ENCODE results near the gene METTL13.

The METTL13 gene

GRCh38 chr1:171803045-171803444 is 21.6 kb downstream of the METTL13 start:
- DNase-seq (ENCODE audit: low read depth, low spot score): no peak

DNA sequence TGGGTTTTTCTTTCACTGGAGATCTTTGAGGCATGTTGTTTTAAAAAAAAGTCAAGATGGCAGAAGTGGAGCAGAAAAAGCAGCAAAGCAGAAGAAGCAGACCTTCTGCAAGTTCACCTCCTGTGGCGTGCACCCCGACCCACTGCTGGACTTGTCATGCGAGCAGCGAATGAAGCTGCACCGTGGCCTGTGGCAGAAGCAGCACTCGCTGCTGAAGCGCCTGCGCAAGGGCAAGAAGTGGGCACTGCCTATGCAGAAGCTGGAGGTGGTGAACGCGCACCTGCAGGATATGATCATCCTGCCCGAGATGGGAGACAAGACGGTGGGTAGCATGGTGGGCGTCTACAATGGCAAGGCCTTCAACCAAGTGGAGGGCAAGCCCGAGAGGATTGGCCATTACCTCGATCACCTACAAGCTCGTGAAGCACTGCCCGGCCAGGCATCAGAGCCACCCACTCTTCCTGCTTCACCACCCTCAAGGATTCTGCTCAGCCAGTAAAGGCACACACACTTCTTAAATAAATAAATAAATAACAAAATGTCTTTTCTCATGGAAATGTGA is 22.1 kb downstream of the METTL13 start:
- DNase-seq (ENCODE audit: low read depth, low spot score): no peak

DNA sequence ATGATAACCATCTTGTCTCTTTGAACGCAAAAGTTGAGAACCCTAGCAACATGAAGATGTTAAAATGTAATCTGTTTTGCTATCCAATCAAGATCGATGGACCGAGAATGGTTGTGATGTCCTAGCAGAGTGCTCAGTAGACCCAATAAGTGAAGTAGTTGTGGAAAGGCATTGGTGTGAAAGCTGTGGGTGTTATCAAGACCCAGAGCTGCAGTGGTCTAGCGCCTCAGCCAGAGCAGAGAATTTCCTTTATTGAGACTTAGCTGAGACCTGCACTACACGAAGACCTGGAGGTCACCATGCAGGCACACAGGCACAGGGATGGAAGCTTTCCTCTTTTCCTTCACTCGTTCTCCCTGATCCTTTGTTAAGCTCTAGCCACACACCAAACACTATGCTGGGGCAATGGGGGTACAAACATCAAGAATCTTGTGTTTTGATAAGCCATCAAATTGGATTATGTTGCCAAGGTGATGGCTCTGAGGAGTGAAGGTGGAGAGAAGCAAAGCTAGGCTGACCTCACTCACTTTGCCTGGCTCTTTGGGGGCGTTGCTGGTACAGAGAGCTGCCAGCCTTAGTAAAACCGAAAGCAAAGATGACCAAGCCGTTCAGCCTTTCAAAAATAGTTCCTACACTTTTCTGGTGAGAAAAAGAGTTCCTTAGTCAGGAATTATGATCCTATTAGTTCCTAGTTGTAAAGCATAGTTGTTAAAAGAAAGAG is 24.1 kb downstream of the METTL13 start:
- no peak for DNase-seq (ENCODE audit: low read depth, low spot score)

DNA sequence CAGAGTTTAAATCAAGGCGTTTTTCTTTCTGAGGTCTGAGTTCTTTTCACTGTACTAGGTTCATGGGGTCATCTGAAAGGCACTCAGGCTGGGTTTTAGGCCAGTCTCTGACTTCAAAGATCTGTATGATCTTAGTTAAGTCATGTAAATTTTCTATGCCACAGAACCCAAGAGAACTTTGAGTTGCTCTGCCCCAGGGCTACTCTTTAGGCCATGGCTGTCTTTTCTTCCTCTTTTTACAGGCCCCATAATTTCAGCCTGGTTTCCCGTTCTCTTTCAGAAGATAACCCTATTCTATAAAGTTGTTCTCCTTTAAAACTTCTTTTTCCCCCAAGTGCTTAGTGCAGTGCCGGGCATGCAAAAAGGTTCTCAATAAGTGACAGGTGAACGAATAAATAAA is 26.1 kb downstream of the METTL13 start:
- peak; percentile 21 for DNase-seq (ENCODE audit: low read depth, low spot score)

- DNase-seq (ENCODE audit: low read depth, low spot score): no peak
Measured at GRCh38 chr1:171809834-171810233, 28.4 kb downstream of the METTL13 start.

- DNase-seq (ENCODE audit: low read depth, low spot score): no peak
Measured at GRCh38 chr1:171811672-171812071, 30.2 kb downstream of the METTL13 start.

GRCh38 chr1:171814692-171815091 is 33.2 kb downstream of the METTL13 start:
- no peak for DNase-seq (ENCODE audit: low read depth, low spot score)

DNA sequence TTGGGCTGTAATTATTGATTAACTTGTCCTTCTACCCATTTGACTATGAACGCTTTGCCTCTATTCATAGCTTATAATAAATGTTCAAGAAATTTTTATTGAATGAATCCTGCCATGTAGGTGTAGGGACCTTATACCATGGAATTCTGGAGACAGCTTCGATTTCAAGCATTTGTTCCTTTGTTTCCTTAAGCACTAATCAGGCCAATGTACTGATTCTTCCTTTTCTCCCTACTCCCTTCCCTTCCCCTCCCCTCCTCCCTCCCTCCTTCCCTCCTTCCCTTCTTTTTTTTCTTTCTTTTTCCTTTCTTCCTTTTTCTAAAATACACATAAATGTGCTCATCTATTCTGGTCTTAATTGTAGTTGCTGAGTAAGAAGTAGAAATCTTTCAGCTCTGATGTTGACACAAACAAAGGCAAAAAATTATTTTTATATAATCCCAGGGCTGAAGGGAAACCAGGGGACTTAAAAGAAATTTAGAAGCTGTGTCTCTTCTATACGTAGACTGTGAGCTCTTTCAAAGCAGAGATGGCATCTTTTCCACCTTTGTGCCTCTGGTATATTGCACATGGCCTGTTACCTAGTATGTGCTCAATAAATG is 34.9 kb downstream of the METTL13 start:
- DNase-seq (ENCODE audit: low read depth, low spot score): no peak

DNA sequence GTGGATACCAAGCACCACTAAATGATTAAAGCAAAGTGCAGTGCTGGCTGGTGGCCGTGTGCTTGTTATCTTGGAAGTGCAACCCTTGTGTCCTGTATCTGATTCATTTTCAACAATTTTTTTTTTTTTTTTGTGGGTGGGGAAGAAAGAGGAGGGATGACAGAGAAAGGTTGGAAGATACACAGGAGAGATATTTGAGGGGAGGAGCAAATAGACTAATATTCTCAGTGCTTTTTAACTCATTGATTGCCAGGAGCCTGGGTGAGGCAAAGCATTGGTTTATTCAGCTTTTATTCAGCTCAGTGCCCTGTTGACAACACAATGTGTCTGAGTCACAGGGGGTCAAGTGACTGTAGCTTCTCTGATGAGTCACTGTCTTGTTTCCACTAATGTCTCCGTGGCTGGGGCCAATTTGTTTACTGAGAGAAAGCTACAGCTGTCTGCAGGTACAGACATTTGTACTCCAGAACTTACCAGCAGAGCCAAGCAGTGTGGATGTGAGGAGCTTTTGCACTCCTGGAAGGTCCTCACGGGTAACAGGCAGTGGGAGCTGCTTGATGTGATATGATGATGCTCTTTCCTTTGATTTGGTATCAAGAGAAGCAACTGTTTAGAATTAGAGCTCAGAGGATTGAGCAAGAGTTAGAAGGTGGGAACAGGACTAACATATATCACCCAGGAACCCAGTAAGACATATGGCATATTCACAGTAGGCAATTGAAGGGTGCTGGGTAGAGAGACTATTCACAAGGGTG is 36.2 kb downstream of the METTL13 start:
- peak; percentile 45 for DNase-seq (ENCODE audit: low read depth, low spot score)

- DNase-seq (ENCODE audit: low read depth, low spot score): no peak
Measured at GRCh38 chr1:171819946-171820345, 38.5 kb downstream of the METTL13 start.

GRCh38 chr1:171826973-171827372 is 45.5 kb downstream of the METTL13 start:
- DNase-seq (ENCODE audit: low read depth, low spot score): no peak

GRCh38 chr1:171828794-171829193 is 47.3 kb downstream of the METTL13 start:
- no peak for DNase-seq (ENCODE audit: low read depth, low spot score)

DNA sequence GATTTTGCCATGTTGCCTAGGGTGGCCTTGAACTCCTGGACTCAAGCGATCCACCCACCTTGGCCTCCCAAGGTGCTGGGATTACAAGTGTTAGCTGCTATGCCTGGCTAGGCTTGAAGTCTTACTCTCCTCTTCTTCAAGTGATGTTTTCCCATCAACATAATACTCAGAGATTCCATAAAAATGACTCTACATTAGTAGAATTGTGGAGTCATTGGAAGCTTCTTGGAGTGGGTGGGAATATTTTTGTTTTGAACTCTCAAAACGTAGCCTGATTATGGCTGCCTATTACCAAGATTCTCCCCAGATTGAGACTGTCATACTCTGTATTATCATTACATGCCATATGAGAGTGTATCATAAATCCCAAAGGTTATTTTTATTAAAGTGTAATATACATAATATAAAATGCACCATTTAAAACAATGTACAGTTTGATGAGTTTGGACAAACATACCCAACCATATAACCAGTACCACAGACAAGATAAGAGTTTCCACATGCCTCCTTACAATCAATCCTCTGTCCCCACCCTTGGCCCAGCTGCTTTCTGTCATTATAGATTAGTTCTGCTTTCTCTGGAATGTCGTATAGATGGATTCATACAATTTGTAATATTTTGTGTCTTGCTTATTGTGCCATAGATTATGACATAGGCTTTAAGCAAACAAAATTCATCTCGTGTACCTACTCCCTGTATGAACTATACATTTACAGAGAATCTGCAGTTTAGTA is 51.8 kb downstream of the METTL13 start:
- DNase-seq (ENCODE audit: low read depth, low spot score): no peak

DNA sequence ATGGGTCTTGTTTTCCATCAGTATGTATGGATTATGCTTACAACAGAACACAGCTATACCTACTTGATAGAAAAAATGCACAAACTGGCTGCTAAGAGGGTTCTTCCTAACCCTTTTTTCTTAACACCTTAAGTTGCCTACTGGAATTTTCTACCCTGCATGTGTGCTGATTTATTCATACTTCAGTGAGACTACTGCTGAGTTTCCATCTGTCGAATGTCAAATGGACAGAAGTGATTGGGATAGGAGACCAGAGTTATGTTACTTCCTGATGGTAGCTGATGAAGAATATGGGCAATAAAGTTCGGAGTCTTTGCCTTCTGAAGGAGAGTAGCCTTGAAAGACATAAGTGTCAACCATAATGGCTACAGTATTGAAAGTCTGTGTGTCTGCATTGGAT is 53.4 kb downstream of the METTL13 start:
- no peak for DNase-seq (ENCODE audit: low read depth, low spot score)

DNA sequence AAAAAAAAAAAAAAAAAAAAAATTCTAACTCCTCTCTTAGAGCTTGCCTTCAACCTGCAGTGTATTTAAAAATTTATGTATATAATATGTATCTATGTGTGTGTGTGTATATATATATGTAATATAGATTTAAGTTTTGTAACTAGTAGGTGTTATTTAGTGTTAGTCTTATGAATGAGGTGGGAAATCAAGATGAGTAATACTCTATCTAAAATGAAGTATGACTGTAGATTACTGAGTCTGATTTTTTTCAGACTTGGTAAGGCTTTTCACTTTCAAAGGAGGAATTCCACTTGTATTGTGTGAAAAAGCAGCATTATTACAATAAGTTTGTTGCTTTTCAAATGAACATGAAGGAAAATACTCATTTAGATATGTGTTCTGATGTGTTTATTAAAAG is 54.4 kb downstream of the METTL13 start:
- no peak for DNase-seq (ENCODE audit: low read depth, low spot score)

DNA sequence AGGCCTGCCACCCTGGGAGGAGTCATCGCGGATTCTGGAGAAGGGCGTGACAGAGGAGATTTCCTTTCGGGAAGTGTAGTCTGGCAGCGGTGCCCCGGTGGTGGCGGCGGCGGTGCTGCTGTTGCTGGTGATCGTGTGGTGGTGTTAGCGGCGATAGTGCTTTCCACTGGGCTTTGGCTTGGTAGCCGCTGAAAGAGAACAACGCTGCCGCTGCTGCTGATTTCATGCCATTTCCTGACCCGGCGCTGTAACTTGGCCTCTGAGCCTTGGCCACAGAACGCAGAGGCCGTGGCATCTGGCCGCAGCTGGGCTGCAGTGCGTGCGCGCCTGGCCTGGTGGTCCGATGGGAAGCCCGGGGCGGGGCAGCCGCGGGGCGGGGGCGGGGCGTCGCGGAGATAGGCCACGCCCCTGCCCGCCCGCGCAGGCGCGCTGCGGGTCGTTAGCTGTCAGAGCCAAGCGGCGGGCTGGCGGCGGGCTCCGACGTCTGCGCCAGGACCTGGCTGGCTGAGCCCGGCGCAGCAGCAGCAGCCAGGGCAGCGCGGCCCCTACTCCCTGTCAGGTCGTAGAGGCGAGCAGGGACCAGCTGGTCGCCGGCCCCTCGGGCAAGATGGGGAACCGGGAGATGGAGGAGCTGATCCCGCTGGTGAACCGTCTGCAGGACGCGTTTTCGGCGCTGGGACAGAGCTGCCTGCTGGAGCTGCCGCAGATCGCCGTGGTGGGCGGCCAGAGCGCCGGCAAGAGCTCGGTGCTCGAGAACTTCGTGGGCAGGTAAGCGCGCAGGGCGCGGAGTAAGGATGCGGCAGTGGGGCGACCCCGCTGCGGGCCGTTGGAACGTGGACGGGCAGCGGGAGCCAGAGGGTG is 59.8 kb downstream of the METTL13 start, which contains the start of gene DNM3:
Gene DNM3, plus strand, starts transcription at position 449 of the 861 bp plus-strand sequence. Its CDS starts 159 bp downstream, at position 608.
- peak; percentile 86 for DNase-seq (ENCODE audit: low read depth, low spot score)

GRCh38 chr1:171841931-171842761 is 60.7 kb downstream of the METTL13 start:
- peak; percentile 38 for DNase-seq (ENCODE audit: low read depth, low spot score)

GRCh38 chr1:171844381-171844780 is 62.9 kb downstream of the METTL13 start:
- DNase-seq (ENCODE audit: low read depth, low spot score): no peak

GRCh38 chr1:171845998-171846397 is 64.5 kb downstream of the METTL13 start:
- DNase-seq (ENCODE audit: low read depth, low spot score): no peak

Data from ELF-1 (cell line).